Caco-2 (cell line): Measurements from ENCODE around the gene PACS2. TPM values are rescaled to one million over a fixed set of nuclear protein-coding genes. Genes with fewer than 3 reads are reported as not detected.
"Not testable (repeated sequence)": the region's sequence is repeated elsewhere in the genome, so short reads cannot be mapped to it uniquely, and the experiment has no call there.

Experiments used
- BruUV-seq: library from RNA; stranded (reverse); fragments of 400-500 nt; replicated peaks from 2 replicates; lab custom pipeline; 2021; lab: Mats Ljungman, UMichigan
- CTCF ChIA-PET: fragments of 300-600 bp; sonication (Branson Sonifier 250); formaldehyde crosslinking; loops from one replicate; lab custom pipeline; 2022; ENCODE audit warnings: antibody characterized with exemption; lab: Charles Lee
- POLR2A ChIA-PET: fragments of 300-600 bp; sonication (Branson Sonifier 250); formaldehyde crosslinking; loops from one replicate; lab custom pipeline; 2022; ENCODE audit warnings: antibody characterized with exemption; lab: Charles Lee
- DNase-seq, 2 experiments: peaks; one replicate each; pipeline versions ENCODE4 v3.0.0 to v3.0.0-alpha.2; 2020 to 2022
- H3K27me3 ChIP-seq: replicated peaks from 2 replicates; pipeline ENCODE4 v1.6.0; 2011; ENCODE audit warnings: low read length; ENCODE audit not compliant: control insufficient read depth, insufficient read depth
- H3K36me3 ChIP-seq: 2 replicates; pipeline ENCODE4 v1.5.1; 2011; ENCODE audit warnings: low read length; ENCODE audit not compliant: control insufficient read depth, insufficient read depth
- H3K4me1 ChIP-seq: fragments of 250-450 bp; sonication (Bioruptor Pico); 2 replicates; pipeline ENCODE4 v1.5.1; 2020; ENCODE audit warnings: mild to moderate bottlenecking
- H3K4me3 ChIP-seq: 2 replicates; pipeline ENCODE4 v1.5.1; 2011; ENCODE audit warnings: low read depth, mild to moderate bottlenecking, control low read depth, low read length
- H3K9me3 ChIP-seq: fragments of 250-450 bp; sonication (Bioruptor Pico); 2 replicates; pipeline ENCODE4 v1.5.1; 2020; ENCODE audit warnings: mild to moderate bottlenecking, moderate library complexity
- H3K27ac Mint-ChIP-seq: one replicate; pipeline ENCODE4 v1.8.0; 2022; ENCODE audit warnings: mixed read lengths; ENCODE audit not compliant: unreplicated experiment
- H3K27me3 Mint-ChIP-seq: one replicate; pipeline ENCODE4 v1.8.0; 2022; ENCODE audit warnings: mixed read lengths; ENCODE audit not compliant: insufficient read depth, unreplicated experiment
- H3K36me3 Mint-ChIP-seq: one replicate; pipeline ENCODE4 v1.8.0; 2022; ENCODE audit warnings: mild to moderate bottlenecking, mixed read lengths; ENCODE audit not compliant: insufficient read depth, unreplicated experiment
- H3K4me1 Mint-ChIP-seq: one replicate; pipeline ENCODE4 v1.8.0; 2022; ENCODE audit warnings: low read depth, mixed read lengths; ENCODE audit not compliant: unreplicated experiment
- H3K4me3 Mint-ChIP-seq: one replicate; pipeline ENCODE4 v1.8.0; 2022; ENCODE audit warnings: mild to moderate bottlenecking, moderate library complexity, mixed read lengths; ENCODE audit not compliant: unreplicated experiment
- H3K9me3 Mint-ChIP-seq: one replicate; pipeline ENCODE4 v1.8.0; 2022; ENCODE audit warnings: mixed read lengths; ENCODE audit not compliant: unreplicated experiment
- CTCF ChIP-seq, 2 experiments: fragments of 200-600 bp in 1 of 2; IDR thresholded peaks; 1 replicate in 1 of 2; 2 replicates in 1 of 2; pipeline versions ENCODE4 v1.5.1 to v1.8.0; 2011 to 2022; ENCODE audit warnings: antibody characterized with exemption in 1 of 2, control low read depth in 1 of 2, inconsistent platforms in 1 of 2, low read depth in 1 of 2, low read length in 1 of 2, mild to moderate bottlenecking in 1 of 2, moderate library complexity in 1 of 2; ENCODE audit not compliant: insufficient read depth in 1 of 2, severe bottlenecking in 1 of 2, unreplicated experiment in 1 of 2
- intact Hi-C: fragments of 100-400 bp; cut with micrococcal nuclease; formaldehyde crosslinking; loops from one replicate; pipeline ENCODE4 v1.10.0; 2022; ENCODE audit not compliant: unreplicated experiment
- total RNA-seq: library from RNA; stranded (reverse); gene quantifications from 2 replicates; pipeline ENCODE4 v1.2.3, GENCODE V29; 2022

The PACS2 gene
- total RNA-seq, 1 experiment from 2014 or later = 58.1 TPM

DNA sequence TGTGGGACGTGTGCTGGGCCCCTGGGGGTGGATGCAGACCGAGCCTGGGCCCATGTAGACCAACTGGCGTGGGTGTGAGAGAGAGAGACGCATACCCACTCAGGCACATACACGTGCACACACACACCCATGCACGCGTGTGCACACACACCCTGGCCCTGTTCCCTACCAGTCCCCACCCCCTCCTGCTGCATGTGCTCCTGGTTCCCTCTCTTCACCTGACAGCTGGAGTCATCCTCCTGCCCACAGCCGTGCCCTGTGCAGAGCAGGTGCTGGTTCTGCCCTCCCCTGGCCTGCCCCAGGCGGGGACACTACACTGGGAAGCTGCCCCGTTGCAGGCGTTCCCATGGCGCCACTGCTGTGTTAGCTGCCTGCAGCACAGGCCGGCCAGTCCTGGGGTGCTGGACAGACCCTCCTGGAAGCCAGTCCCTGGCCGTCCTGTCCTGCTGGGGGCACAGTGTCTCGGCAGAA lies 18.5 kb downstream of the PACS2 start:
- no peaks in the 10 kb centered on the region for H3K36me3 ChIP-seq
- no peak for DNase-seq
- ChIA-PET CTCF (no interaction called here), POLR2A (no interaction called here)
- H3K4me3 Mint-ChIP-seq = no peak overlapping the region
- no peaks in the 10 kb centered on the region for H3K27me3 Mint-ChIP-seq
- H3K4me1 Mint-ChIP-seq = no peaks in the 10 kb centered on the region
- intact Hi-C loops = no loop called here
- H3K4me3 ChIP-seq = no peak overlapping the region
- no peaks in the 10 kb centered on the region for H3K9me3 ChIP-seq
- H3K36me3 Mint-ChIP-seq = no peaks in the 10 kb centered on the region
- no peaks in the 10 kb centered on the region for H3K27me3 ChIP-seq
- H3K27ac Mint-ChIP-seq = no peak overlapping the region
- no peaks in the 10 kb centered on the region for H3K9me3 Mint-ChIP-seq
- no TSS peak for BruUV-seq
- H3K4me1 ChIP-seq = no peaks in the 10 kb centered on the region
- TF ChIP-seq CTCF (IDR thresholded peaks at IDR 0.05; ENCODE audit: insufficient read depth in 1 of 2, low read depth in 1 of 2, low read length in 1 of 2, severe bottlenecking in 1 of 2, unreplicated experiment in 1 of 2) = no peak

GRCh38 chr14:105333613-105334364 lies 19.2 kb downstream of the PACS2 start:
- H3K36me3 Mint-ChIP-seq = no peaks in the 10 kb centered on the region
- no peaks in the 10 kb centered on the region for H3K9me3 Mint-ChIP-seq
- intact Hi-C loops = loop anchor here (1.0 kb wide), 2 partner anchors 19 to 130 kb away; no protein-coding TSS in a partner anchor
- TF ChIP-seq CTCF (IDR thresholded peaks at IDR 0.05; ENCODE audit: insufficient read depth in 1 of 2, low read depth in 1 of 2, low read length in 1 of 2, severe bottlenecking in 1 of 2, unreplicated experiment in 1 of 2) = no peak
- no peaks in the 10 kb centered on the region for H3K4me1 Mint-ChIP-seq
- no peak overlapping the region for H3K27ac Mint-ChIP-seq
- no peak for DNase-seq
- H3K4me3 ChIP-seq = no peak overlapping the region
- no TSS peak for BruUV-seq
- H3K36me3 ChIP-seq = no peaks in the 10 kb centered on the region
- ChIA-PET CTCF (interaction anchor here (0.9 to 1.3 kb wide), 9 partner anchors 11 to 244 kb away, joined by 3 to 19 read pairs (median 4); partner anchors contain the start of genes BRF1 and PACS2), POLR2A (no interaction called here)
- no peaks in the 10 kb centered on the region for H3K9me3 ChIP-seq
- no peak overlapping the region for H3K4me3 Mint-ChIP-seq
- no peaks in the 10 kb centered on the region for H3K27me3 ChIP-seq
- H3K27me3 Mint-ChIP-seq = no peaks in the 10 kb centered on the region
- H3K4me1 ChIP-seq = no peaks in the 10 kb centered on the region

DNA sequence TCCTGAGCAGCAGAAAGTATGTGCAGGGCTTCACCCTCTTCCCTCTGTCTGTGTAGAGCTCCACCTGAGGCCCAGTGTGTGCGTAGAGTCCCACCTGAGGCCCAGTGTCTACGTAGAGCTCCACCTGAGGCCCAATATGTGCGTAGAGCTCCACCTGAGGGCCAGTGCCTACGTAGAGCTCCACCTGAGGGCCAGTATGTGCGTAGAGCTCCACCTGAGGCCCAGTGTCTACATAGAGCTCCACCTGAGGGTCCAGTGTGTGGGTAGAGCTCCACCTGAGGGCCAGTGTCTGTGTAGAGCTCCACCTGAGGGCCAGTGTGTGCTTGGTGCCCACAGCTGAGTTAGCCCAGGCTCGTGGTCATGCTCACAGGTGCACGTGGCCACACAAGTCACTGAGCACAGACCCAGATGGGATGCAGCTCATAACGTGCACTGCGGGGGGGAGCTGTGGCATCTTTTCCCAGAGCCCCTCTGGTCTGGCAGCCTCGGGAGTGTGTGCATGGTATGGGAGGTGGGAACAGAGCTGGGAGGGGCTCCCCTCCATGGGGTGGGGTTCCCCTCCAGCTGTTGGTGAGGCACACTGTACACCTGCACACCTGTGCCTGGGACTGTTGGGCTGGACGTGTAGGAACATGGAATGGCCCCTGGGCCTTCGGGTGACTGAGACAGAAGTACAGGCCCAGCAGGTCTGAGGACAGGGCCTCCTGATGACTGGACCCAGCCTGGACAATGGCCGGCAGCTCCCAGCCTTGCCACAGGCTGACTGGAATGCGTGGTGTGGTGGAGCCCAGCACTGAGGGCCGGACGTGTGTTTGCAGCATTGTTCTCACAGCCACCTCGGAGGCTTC lies 20.1 kb downstream of the PACS2 start:
- CTCF ChIA-PET = interaction anchor here (0.5 to 1.3 kb wide), 11 partner anchors 12 to 244 kb away, joined by 3 to 19 read pairs (median 4); partner anchors contain the start of genes BRF1 and PACS2
- DNase-seq = peak in 1 of 2 experiments; percentile 32
- H3K36me3 Mint-ChIP-seq = no peaks in the 10 kb centered on the region
- Histone ChIP-seq H3K4me3 (no peak overlapping the region), H3K4me1 (no peaks in the 10 kb centered on the region), H3K27me3 (no peaks in the 10 kb centered on the region), H3K36me3 (no peaks in the 10 kb centered on the region), H3K9me3 (no peaks in the 10 kb centered on the region)
- no peaks in the 10 kb centered on the region for H3K9me3 Mint-ChIP-seq
- intact Hi-C loops = loop anchor here (1.0 kb wide), 2 partner anchors 18 to 131 kb away; no protein-coding TSS in a partner anchor
- H3K27me3 Mint-ChIP-seq = no peaks in the 10 kb centered on the region
- BruUV-seq = no TSS peak
- H3K27ac Mint-ChIP-seq = no peak overlapping the region
- no peak overlapping the region for H3K4me3 Mint-ChIP-seq
- POLR2A ChIA-PET = interaction anchor here (0.9 kb wide), 1 partner anchor 20 kb away, joined by 3 read pairs; the partner anchor contains the start of gene PACS2
- peak in 1 of 2 experiments; percentile 46 for TF ChIP-seq CTCF (IDR thresholded peaks at IDR 0.05; ENCODE audit: insufficient read depth in 1 of 2, low read depth in 1 of 2, low read length in 1 of 2, severe bottlenecking in 1 of 2, unreplicated experiment in 1 of 2)
- H3K4me1 Mint-ChIP-seq = no peaks in the 10 kb centered on the region

GRCh38 chr14:105335231-105335542 lies 20.6 kb downstream of the PACS2 start:
- intact Hi-C loops = not testable (repeated sequence)
- CTCF ChIA-PET = interaction anchor here (1.1 to 1.3 kb wide), 4 partner anchors 17 to 64 kb away, joined by 4 to 10 read pairs (median 6); partner anchors contain the start of gene PACS2

More at GRCh38 chr14:105335231-105335542, 20.6 kb downstream of the PACS2 start:
- BruUV-seq, H3K27me3 ChIP-seq, H3K36me3 Mint-ChIP-seq, H3K27ac Mint-ChIP-seq, H3K4me3 ChIP-seq, H3K9me3 ChIP-seq, H3K36me3 ChIP-seq, H3K4me3 Mint-ChIP-seq, H3K27me3 Mint-ChIP-seq, H3K9me3 Mint-ChIP-seq, DNase-seq, H3K4me1 Mint-ChIP-seq, H3K4me1 ChIP-seq: not testable (repeated sequence)
- POLR2A ChIA-PET = interaction anchor here (0.9 kb wide), 1 partner anchor 21 kb away, joined by 3 read pairs; the partner anchor contains the start of gene PACS2
